Stimulated activated CD8-positive, alpha-beta memory T cell treated with anti-CD3 and anti-CD28 coated beads, Interleukin-4, amount 100 ng/mL, for 1 hour (primary cell): ENCODE data around the gene ZNF805.
"Not testable (repeated sequence)": the region's sequence is repeated elsewhere in the genome, so short reads cannot be mapped to it uniquely, and the experiment has no call there.

ENCODE experiments used
- DNase-seq, 2 donors: peaks; one replicate each; pipeline ENCODE4 v3.0.0-alpha.2; 2020; ENCODE audit warnings: low read depth in 2 of 2, low spot score in 1 of 2

The ZNF805 gene

DNA sequence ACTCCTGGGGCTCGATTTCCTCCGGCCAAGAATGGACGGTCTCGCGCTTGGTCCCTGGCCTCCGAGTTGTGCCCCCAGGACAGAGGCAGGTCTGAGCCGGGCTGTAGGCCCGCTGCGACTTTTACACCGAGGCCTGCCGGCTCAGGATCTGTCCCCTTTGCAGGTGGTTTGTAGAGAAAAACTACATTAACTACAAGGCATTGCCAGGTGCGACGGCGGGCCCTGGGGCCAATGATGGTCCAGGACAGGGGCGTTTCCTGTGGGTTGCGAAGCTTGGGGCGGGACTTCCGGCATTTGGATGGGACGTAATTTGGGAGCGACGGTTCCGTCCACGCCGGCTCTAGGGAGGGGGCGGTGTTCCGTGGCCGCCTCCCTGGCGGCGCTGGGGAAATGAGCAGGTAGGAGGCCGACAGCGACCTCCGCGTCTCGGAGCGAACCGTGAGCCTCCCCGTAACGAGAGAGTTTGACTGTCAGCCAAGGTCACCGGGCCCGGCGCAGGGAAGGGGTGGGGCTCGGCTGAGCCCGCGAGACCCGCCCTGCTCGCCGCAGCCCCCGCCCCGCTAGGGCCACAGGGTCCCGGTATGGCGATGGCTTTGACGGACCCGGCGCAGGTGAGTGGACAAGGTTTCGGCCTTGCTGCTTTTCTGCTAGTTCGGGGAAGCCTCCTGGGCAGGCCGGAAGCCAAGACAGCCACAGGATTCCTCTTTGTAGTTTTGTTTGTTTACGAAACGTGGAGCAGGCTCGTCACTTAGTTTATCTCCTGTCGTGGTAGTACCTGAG, at the start of gene ZNF805:
ZNF805 (plus strand) TSS at position 322 of the 780 bp plus-strand sequence; CDS start at position 582, 260 bp downstream.
- DNase-seq: peak; percentile 88 to 90

GRCh38 chr19:57191141-57192076, 49.0 kb upstream of the ZNF805 start, which contains the start of gene ZNF264:
TSS of gene ZNF264 (plus strand) at chr19:57191500. CDS start at chr19:57191914, 414 bp downstream.
- peak; percentile 77 to 85 for DNase-seq

GRCh38 chr19:57192077-57192420, 48.4 kb upstream of the ZNF805 start:
- DNase-seq: no peak

GRCh38 chr19:57192993-57193392, 47.4 kb upstream of the ZNF805 start:
- DNase-seq: no peak

- DNase-seq: not testable (repeated sequence)
Observed at GRCh38 chr19:57197874-57198273, 42.6 kb upstream of the ZNF805 start.

DNA sequence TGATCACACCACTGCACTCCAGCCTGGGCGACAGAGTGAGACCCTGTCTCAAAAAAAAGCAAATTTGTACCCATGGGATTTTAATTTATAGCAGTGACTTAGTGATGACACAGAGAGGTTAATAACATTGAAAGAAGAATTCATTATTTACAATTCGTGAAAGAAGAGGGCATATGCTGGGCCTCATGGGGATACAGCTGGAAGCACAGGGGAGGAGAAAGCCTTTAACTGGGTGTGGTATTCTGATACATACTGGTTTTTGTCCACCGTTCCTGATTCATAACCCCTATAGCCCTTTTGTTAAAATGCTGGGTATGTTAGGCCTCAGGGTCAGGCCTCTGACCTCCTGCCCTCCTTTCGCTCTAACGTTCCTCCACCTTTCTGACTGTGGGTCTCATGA, 38.3 kb upstream of the ZNF805 start:
- DNase-seq: no peak

DNA sequence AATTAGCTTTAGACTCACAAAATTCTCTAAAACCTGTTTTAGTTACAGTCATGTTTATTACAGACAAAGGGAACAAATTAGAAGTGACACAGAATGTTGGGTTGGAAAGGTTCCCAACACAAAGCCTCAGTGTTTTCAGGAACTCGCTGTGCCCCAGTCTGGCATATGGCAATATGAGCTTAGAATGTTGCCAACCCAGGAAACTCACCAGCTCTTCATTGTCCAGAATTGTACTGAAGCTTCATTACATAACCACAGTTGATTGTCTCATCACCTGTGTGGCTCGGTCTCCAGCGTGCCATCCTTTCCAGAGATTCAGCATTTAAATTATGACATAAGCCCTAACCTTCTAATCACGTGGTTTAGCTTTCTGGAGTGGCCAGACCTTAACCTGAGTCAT, 30.1 kb upstream of the ZNF805 start:
- no peak for DNase-seq

- no peak for DNase-seq
Observed at GRCh38 chr19:57212109-57212508, 28.3 kb upstream of the ZNF805 start.

DNA sequence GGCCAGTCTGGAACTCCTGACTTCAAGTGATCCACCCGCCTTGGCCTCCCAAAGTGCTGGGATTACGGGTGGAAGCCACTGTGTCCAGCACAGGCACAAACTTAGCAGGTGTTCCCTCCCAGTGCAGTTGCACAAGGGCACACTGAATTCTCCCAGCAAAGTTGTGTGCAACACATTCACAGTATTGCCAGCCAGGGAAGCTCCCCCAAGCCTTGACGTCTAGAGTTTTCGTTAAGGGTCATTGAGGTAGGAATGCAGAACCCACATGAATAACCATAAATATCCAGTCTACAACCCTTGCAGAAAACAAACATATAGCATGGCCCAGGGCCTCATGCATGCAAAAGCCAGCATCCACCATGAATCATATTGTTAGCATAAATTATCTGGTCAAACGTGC, 12.9 kb upstream of the ZNF805 start:
- no peak for DNase-seq

- DNase-seq: no peak
Observed at GRCh38 chr19:57231686-57232085, 8.7 kb upstream of the ZNF805 start.

GRCh38 chr19:57233207-57233606, 7.2 kb upstream of the ZNF805 start:
- no peak for DNase-seq

- no peak for DNase-seq
Observed at GRCh38 chr19:57239982-57240310, 486 bp upstream of the ZNF805 start.

GRCh38 chr19:57241176-57241575, 744 bp downstream of the ZNF805 start:
- no peak for DNase-seq

DNA sequence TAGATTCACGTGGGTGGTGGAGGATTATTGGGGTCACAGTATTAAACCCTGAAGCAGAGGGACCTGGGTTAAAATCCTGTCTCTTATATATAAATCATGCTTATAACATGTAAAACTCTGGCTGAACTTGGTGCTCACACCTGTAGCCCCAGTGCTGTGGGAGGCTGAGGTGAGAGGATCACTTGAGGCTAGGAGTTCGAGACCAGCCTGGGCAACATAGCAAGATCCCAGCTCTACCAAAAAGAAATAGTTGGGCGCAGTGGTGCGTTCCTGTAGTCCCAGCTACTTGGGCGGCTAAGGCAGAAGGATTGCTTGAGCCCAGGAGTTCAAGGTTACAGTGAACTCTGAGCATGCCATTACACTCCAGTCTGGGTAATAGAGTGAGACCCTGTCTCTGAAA, 2.4 kb downstream of the ZNF805 start:
- no peak for DNase-seq

GRCh38 chr19:57244513-57244912, 4.1 kb downstream of the ZNF805 start:
- DNase-seq: no peak

GRCh38 chr19:57245066-57245465, 4.6 kb downstream of the ZNF805 start:
- no peak for DNase-seq

DNA sequence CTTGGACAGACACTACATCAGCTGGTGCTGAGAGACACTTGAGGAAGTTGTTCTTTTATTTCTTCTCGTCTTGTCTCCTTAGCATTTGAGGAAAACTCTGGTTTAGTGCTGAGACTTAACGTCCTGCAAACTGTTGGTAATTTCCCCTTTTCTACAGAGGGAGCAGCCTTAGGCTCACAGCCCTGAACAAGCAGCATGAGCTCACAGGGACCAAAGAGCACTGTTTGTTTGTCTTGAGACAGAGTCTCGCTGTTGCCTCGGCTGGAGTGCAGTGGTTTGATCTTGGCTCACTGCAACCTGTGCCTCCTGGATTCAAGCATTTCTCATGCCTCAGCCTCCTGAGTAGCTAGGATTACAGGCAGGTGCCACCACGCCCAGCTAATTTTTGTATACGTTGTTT, 5.5 kb downstream of the ZNF805 start:
- no peak for DNase-seq

- no peak for DNase-seq
Observed at GRCh38 chr19:57248646-57249045, 8.2 kb downstream of the ZNF805 start.

DNA sequence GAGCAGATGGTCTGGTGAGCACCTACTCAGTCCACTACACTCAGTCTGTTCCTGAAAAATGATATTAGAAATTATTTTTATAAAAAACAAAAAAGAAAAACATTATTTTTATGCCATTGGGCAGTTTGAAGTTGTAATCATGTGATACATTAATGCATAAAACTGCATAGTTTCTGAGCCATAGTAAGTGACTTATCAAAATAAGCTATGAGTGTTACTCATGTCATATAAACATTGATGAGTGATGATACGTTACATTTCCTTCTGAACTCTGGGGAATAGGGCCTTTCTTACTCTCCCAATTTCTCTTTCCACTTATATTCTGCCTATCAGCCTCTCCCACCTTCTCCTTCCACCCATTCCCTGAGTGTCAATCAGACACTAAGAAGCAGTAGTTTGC, 8.9 kb downstream of the ZNF805 start:
- DNase-seq: no peak

DNA sequence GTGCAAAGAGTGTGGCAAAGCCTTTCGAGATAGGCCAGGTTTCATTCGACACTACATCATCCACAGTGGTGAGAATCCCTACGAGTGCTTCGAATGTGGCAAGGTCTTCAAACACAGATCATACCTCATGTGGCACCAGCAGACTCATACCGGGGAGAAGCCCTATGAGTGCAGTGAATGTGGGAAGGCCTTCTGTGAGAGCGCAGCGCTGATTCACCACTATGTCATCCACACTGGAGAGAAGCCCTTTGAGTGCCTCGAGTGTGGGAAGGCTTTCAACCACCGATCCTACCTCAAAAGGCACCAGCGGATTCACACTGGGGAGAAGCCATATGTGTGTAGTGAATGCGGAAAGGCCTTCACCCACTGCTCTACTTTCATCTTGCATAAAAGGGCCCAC, 13.3 kb downstream of the ZNF805 start:
- not testable (repeated sequence) for DNase-seq

DNA sequence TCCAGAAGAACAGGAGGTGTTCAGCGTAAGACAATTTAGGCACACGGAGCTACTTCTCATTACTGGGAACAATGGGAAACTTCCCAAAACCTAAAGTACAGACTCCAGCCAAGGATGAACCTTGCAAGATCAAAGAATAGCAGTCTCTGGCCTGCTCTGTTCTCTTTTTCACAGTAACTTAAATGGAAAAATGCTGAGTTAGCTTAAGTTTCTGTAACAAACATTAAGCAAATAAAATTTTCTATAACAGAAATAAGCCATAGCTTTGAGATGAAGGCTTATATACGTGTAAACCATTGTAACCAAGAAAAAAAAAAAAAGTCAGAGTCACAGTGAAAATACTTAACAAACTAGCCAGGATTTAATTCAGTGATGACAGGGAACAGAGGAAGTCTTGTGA, 21.6 kb downstream of the ZNF805 start:
- no peak for DNase-seq

- DNase-seq: no peak
Observed at GRCh38 chr19:57263244-57263741, 22.9 kb downstream of the ZNF805 start.
